Activated naive CD4-positive, alpha-beta T cell treated with anti-CD3 and anti-CD28 coated beads, Interleukin-2, amount 50 U/mL, for 72 hours (primary cell): ENCODE results near the gene SEMA4C. TPM values are rescaled to one million over a fixed set of nuclear protein-coding genes. Genes with fewer than 3 reads are reported as not detected.

Source experiments
- ATAC-seq, 2 donors: fragments of 150-1000 bp; cut with Tn5 transposase; 2 replicates each; pipeline ENCODE4 v1.10.0; 2021; ENCODE audit warnings: mild to moderate bottlenecking in 2 of 2, moderate library complexity in 2 of 2
- DNase-seq, 2 donors: peaks; one replicate each; pipeline ENCODE4 v3.0.0; 2021 to 2022; ENCODE audit warnings: low spot score in 2 of 2
- H3K27ac Mint-ChIP-seq, 2 donors: one replicate each; pipeline ENCODE4 v1.8.0; 2022; ENCODE audit warnings: mild to moderate bottlenecking in 2 of 2, mixed read lengths in 2 of 2
- H3K36me3 Mint-ChIP-seq, 2 donors: one replicate each; pipeline ENCODE4 v1.8.0; 2022; ENCODE audit warnings: mixed read lengths in 2 of 2
- H3K9me3 Mint-ChIP-seq, 2 donors: one replicate each; pipeline ENCODE4 v1.8.0; 2022; ENCODE audit warnings: mixed read lengths in 2 of 2
- total RNA-seq, 2 donors: library from RNA; stranded (reverse); gene quantifications; one replicate each; pipeline ENCODE4 v1.2.3, GENCODE V29; 2022

The SEMA4C gene
- total RNA-seq, 2 donors from 2014 or later = 6.8 to 10.8 TPM

DNA sequence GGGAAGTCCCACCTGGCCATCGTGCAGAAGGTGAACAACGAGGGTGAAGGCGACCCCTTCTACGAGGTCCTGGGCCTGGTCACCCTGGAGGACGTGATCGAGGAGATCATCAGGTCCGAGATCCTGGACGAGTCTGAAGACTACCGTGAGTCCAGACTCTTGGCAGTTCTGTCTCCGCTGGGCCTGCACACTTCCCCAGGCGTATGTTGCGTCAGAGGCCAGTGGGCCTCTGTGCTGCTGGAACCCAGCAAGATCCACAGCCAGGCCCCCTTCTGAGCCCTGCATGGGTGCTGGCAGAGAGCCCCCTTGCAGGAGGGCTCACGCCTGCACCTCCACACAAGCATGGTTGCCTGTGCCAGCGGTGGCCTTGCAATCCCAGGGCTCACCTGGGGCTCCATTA lies 44.8 kb downstream of the SEMA4C start:
- Mint-ChIP-seq H3K9me3 (no peaks in the 10 kb centered on the region), H3K27ac (peak overlapping the region in 1 of 2 donors; percentile 36), H3K36me3 (peaks cover 5 to 8% of the 10 kb centered on the region in 2 donors)
- ATAC-seq (no peak), DNase-seq (no peak)

DNA sequence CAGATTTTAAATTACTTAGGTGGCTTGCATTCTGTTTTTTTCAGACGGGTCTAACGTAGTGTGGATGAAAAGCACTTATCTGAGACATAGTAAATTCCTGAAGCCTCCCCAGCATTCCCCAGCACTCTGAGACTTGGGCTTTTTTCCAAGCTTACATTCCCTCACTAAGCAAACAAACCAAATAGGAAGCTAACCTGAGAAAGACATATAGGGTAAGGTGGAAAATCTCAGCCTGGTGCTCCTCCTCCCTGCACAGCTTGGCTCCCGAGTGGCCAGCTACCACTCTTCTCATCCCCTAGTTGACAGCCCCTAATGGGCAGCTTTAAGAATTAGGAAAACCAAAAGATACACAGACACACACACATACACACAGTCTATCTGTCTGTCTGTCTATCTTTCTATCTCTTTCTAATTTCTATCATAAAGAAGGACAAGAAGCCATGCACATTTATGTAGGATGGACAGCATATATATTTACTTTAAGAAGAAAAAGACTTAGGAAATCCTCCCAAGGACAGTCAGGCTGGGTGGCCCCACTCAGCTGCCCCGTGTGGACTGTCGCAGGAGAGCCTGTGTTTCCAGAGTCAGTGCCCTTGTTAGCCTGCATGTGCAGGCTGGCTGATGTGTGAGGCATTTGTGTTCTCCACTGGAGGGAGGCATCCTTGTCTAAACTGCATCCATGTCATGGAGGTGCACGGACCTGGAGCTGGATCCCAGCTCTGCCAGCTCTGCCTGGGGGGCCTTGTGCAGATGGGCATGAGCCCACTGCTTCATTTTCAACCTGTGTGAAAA lies 45.6 kb downstream of the SEMA4C start:
- peaks cover 5 to 8% of the 10 kb centered on the region in 2 donors for H3K36me3 Mint-ChIP-seq

DNA sequence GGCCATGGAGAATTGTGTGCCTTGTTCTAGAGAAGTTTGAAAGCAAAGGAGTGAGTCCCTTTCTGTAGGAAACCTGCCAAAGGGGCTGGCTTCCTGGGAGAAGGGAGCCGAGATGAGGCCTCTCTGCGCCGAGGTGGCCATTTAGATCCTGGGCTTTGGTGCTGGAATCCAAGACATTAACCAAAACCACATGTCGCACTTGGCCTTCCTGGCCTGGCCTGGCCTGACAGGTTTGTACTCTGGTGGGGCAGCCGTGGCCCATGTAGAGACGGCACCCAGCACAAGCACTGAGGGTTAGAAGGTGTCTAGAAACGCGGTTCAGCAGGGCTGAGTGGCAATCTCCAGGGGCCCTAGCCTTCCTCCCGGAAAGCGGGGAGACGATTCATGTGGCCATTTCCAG lies 46.7 kb downstream of the SEMA4C start:
- DNase-seq (no peak), ATAC-seq (no peak)
- H3K27ac Mint-ChIP-seq = no peak overlapping the region
- no peaks in the 10 kb centered on the region for H3K9me3 Mint-ChIP-seq
- H3K36me3 Mint-ChIP-seq = peaks cover 6% of the 10 kb centered on the region in 2 donors

More for the DNA sequence above, 45.6 kb downstream of the SEMA4C start:
- Mint-ChIP-seq H3K9me3 (no peaks in the 10 kb centered on the region), H3K27ac (peak overlapping the region in 1 of 2 donors; percentile 79)
- no peak for DNase-seq
- ATAC-seq = no peak

DNA sequence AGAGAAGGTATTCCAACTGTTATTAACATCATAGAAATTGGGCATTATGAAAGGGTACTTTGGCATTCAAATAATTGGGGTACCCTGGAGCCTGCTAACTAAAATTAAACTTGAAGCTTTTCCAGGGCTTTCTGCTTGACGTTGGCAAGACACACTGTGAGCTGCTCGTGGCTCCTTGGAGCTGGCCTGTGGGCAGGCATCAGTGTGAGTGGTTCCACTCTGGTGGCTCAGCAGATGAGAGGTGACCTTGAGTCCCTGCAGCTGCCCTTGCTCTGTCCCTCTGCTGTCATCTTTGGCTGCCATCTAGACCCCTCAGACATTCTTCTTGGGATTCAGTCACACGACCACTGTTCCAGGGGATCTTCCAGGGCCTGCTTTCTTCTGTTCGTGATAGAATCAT lies 47.1 kb downstream of the SEMA4C start:
- ATAC-seq (no peak), DNase-seq (no peak)
- H3K27ac Mint-ChIP-seq = peak overlapping the region in 1 of 2 donors; percentile 90
- peaks cover 6 to 10% of the 10 kb centered on the region in 2 donors for H3K36me3 Mint-ChIP-seq
- H3K9me3 Mint-ChIP-seq = no peaks in the 10 kb centered on the region

DNA sequence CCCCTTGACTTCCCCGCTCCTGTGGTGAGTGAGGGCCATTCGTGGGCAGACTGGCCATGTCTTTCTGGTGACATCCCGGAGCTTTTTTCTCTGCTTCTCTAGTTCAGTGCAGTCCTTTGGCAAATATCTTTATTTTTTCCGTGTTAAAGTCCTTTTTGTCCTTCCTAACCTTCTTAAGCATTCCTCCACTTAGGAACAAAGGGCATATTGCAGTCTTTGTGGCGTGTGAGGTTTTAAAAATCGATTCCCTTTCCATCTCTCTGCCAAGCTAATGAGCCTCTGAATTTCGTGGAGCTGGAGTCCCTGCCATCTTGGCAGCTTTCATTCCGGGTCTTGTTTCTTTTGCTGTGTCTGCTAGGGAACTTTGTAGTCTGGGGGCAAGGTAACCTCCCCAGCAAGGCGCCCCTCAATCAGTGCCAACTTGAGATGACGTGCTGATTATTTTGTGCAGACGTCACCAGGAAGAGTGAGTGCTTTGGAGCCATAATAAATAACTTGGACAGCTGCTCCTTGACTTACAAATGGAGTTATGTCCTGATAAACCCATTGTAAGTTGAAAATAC lies 48.7 kb downstream of the SEMA4C start:
- no peak for ATAC-seq
- peaks cover 6 to 11% of the 10 kb centered on the region in 2 donors for H3K36me3 Mint-ChIP-seq

DNA sequence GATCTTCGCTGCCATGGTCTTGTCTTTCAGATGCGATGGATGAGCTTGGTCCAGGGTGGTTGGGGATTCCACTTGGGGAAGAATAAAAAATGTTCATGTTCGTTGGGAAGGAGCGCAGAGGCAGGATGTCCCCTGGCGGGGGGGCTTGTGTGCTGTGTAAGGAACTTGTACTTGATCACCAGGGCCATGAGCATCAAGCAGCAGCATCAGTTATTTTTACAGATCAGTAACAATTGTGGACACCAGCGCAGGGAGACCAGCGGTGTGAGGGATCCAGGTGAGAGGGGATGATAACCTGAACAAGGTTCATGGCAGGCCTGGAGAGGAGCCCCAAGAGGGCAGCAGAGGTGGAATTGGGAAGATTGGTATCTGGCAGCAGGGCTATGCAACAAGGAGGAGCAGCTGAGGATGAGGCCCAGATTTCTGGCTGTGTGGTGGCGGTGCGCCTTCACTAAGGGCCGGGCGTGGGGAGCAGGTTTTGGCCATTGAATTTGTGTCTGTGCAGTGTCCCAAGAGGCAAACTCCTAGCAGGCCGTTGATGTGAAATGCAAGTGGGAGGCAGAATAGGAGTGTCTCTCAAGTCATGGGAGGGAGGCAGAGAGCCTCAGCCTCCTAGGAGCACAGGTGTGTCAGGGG lies 49.9 kb downstream of the SEMA4C start:
- H3K36me3 Mint-ChIP-seq = peaks cover 6 to 11% of the 10 kb centered on the region in 2 donors
- no peak for ATAC-seq
- peak overlapping the region; percentile 1 to 46 for H3K27ac Mint-ChIP-seq
- no peak for DNase-seq
- H3K9me3 Mint-ChIP-seq = no peaks in the 10 kb centered on the region

More for the DNA sequence above, 48.7 kb downstream of the SEMA4C start:
- no peak for DNase-seq
- Mint-ChIP-seq H3K9me3 (no peaks in the 10 kb centered on the region), H3K27ac (peak overlapping the region in 1 of 2 donors; percentile 1)

- ATAC-seq (no peak), DNase-seq (no peak)
- Mint-ChIP-seq H3K27ac (peak overlapping the region in 1 of 2 donors; percentile 1), H3K36me3 (peaks cover 6 to 11% of the 10 kb centered on the region in 2 donors), H3K9me3 (no peaks in the 10 kb centered on the region)
Observed at GRCh38 chr2:96819128-96819875, 50.6 kb downstream of the SEMA4C start.

DNA sequence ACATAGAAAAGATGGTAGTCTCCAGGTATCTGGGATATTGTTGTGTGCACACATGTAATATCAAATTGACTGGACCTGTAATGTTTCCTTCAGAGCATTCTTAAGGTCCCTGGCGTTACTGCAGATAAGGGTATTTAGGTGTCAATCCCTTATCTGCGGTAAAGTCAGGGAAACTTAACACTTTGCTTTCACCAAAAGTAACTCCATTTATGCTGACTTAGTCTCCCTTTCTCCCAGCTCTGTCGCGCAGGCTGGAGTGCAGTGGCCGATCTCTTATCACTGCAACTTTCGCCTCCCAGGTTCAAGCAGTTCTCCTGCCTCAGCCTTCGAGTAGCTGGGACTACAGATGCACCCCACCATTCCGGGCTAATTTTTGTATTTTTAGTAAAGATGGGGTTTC lies 52.0 kb downstream of the SEMA4C start:
- peak overlapping the region in 1 of 2 donors; percentile 95 for H3K27ac Mint-ChIP-seq
- H3K36me3 Mint-ChIP-seq = peaks cover 6 to 11% of the 10 kb centered on the region in 2 donors
- H3K9me3 Mint-ChIP-seq = no peaks in the 10 kb centered on the region
- DNase-seq (no peak), ATAC-seq (no peak)

DNA sequence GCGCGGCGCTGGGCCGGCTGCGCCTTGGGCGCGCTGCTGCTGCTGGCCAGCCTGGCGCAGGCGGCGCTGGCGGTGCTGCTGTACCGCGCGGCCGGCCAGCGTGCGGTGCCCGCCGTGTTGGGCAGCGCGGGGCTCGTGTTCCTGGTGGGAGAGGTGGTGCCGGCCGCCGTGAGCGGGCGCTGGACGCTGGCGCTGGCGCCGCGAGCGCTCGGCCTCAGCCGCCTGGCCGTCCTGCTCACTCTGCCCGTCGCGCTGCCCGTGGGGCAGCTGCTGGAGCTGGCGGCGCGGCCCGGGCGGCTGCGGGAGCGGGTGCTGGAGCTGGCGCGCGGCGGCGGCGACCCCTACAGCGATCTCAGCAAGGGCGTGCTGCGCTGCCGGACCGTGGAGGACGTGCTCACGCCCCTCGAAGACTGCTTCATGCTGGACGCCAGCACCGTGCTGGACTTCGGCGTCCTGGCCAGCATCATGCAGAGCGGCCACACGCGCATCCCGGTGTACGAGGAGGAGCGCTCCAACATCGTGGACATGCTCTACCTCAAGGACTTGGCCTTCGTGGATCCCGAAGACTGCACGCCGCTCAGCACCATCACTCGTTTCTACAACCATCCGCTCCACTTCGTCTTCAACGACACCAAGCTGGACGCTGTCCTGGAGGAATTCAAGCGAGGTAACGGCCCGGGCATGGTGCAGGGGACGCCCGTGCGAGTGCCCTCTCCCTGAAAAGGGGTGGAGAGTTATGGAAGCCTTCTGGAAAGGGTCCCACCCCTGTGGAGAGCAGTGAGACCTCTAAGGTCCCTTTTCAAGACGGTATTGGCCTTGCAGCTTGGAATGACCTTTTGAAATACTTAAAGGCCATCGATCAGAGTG lies 52.8 kb downstream of the SEMA4C start:
- peak overlapping the region in 1 of 2 donors; percentile 9 for H3K27ac Mint-ChIP-seq
- H3K36me3 Mint-ChIP-seq = peaks cover 6 to 11% of the 10 kb centered on the region in 2 donors
- no peaks in the 10 kb centered on the region for H3K9me3 Mint-ChIP-seq
- DNase-seq (no peak), ATAC-seq (no peak)

- H3K9me3 Mint-ChIP-seq = no peaks in the 10 kb centered on the region
- peak within 1 kb of the TSS in 1 of 2 donors; percentile 60 for H3K27ac Mint-ChIP-seq
- DNase-seq (peak; percentile 97 to 99), ATAC-seq (peak; percentile 93 to 94)
- H3K36me3 Mint-ChIP-seq = peaks cover 6 to 11% of the 10 kb centered on the region in 2 donors
Observed at GRCh38 chr2:96816127-96816835, 53.6 kb downstream of the SEMA4C start, which contains the start of gene CNNM3. TSS of gene CNNM3 (plus strand) at chr2:96816268. CDS start at chr2:96816278, 10 bp downstream.

DNA sequence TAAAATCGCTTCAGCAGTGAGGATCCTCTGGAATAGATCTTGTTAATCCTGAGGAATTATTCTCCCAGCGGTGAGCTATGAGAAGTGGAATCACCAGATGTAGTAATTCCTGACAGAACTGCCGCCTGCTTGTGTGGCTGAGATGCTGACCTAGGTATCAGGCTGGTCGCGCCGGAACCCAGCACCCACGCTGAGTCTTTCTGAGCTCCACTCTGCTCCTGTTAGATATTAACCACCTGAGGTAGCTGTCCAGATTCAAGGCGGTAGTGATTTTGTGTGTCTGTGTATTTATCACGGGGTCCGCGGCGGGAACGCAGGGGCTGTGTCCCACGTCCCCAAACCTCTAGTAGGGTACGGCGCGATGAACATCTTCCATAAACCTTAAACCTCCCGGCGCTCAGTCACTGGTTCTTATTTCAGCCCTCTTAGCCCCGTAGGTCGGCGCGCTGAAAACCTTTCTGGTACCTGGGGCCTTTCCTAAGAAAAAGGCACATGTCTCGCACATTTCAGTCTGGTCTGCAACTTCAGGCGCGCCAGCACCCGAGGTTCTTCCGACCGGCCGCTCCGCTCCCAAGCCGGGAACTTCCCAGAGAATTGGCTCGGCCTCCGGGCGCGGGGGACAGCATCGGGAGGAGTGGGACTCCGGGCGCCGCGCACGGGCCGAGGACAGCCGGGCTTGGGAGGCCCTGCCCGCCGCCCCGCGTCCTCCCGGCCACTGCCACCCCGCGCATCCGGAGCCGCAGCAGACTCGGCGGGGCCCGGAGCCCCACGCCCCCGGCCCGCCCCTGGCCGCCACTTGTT lies 54.4 kb downstream of the SEMA4C start:
- peaks cover 6 to 11% of the 10 kb centered on the region in 2 donors for H3K36me3 Mint-ChIP-seq
- peak overlapping the region in 1 of 2 donors; percentile 60 for H3K27ac Mint-ChIP-seq
- no peaks in the 10 kb centered on the region for H3K9me3 Mint-ChIP-seq
- DNase-seq (peak in 1 of 2 donors; percentile 30), ATAC-seq (peak in 1 of 2 donors; percentile 0)

GRCh38 chr2:96813656-96814055 lies 56.2 kb downstream of the SEMA4C start:
- no peak for DNase-seq
- Mint-ChIP-seq H3K36me3 (peaks cover 5 to 10% of the 10 kb centered on the region in 2 donors), H3K27ac (no peak overlapping the region), H3K9me3 (no peaks in the 10 kb centered on the region)
- ATAC-seq = no peak

DNA sequence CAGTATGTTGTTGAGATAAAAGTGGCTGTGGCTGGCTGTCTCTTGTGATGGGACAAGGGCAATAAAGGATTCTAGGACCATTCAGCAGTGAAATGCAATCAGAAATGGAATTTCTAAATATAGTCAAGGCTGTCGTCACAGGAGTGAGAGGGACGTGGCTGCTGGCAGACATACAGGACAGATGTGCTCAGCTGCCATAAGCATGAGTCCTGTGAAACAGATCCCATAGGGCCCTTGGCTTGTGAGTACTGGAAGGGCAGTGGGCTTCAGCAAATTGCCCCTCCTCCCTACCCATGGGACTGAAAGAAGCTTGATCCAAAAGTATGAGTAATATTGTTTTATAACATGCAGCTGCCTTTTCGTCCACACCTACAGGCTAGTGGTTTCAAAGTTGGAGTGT lies 58.0 kb downstream of the SEMA4C start:
- H3K36me3 Mint-ChIP-seq = no peaks in the 10 kb centered on the region
- no peak for DNase-seq
- no peak for ATAC-seq
- H3K9me3 Mint-ChIP-seq = no peaks in the 10 kb centered on the region
- H3K27ac Mint-ChIP-seq = no peak overlapping the region

DNA sequence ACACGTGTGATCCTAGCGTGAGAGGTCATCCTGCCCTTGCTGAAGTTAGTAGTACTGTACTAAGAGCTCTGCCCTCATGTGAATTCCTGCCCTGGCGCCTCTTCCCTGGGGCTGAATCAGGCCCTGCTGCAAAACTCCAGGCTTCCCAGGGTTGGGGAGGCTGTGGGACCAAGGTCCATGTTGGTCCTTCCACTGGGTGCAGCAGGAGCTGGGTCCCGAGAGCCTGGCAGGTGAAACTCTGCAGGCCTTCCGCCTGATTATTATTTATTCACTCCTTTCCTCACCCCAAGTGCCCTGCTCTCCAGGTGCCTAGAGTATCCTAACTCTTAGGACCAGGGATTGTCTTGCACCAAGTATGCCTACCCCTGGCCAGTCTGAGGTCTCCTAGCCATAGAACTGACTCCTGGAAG lies 59.1 kb downstream of the SEMA4C start:
- ATAC-seq (no peak), DNase-seq (no peak)
- Mint-ChIP-seq H3K36me3 (no peaks in the 10 kb centered on the region), H3K27ac (no peak overlapping the region), H3K9me3 (no peaks in the 10 kb centered on the region)
